Measurements from ENCODE around the gene CTCFL.

The CTCFL gene, protein sequence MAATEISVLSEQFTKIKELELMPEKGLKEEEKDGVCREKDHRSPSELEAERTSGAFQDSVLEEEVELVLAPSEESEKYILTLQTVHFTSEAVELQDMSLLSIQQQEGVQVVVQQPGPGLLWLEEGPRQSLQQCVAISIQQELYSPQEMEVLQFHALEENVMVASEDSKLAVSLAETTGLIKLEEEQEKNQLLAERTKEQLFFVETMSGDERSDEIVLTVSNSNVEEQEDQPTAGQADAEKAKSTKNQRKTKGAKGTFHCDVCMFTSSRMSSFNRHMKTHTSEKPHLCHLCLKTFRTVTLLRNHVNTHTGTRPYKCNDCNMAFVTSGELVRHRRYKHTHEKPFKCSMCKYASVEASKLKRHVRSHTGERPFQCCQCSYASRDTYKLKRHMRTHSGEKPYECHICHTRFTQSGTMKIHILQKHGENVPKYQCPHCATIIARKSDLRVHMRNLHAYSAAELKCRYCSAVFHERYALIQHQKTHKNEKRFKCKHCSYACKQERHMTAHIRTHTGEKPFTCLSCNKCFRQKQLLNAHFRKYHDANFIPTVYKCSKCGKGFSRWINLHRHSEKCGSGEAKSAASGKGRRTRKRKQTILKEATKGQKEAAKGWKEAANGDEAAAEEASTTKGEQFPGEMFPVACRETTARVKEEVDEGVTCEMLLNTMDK

DNA sequence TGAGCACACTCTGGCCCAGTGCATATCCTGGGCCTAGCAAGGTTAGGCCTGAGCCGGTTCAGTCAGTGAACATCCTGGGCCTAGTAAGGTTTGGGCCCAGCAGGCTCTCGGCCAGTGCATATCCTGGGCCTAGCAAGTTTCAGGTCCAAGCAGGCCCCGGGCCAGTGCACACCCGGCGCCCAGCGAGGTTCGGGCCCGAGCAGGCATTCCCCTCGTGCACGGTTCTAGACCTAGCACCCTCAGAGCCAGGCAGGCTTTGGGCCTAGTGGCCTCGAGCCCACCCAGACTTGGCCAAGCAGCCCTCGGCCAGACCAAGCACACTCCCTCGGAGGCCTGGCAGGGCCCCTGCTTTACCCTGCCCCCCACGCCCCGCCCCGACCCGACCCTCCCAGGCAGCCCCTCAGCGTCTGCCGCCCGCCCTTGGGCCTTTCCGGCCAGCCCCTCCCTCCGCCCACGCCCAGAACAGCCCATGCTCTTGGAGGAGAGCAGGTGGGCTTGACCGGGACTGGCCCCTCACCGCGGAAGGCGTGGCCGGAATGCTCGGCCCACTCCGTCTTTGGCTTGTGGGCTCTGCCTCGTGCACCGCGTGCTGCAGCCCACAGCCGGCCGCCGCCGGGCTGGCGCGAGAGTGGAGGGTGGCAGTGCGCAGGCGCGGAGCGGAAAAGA is at the start of gene CTCFL:
CTCFL (minus strand) TSS at position 630 of the 666 bp plus-strand sequence. CDS start 935 bp downstream, outside the sequence.
- DNase-seq: no peak

DNA sequence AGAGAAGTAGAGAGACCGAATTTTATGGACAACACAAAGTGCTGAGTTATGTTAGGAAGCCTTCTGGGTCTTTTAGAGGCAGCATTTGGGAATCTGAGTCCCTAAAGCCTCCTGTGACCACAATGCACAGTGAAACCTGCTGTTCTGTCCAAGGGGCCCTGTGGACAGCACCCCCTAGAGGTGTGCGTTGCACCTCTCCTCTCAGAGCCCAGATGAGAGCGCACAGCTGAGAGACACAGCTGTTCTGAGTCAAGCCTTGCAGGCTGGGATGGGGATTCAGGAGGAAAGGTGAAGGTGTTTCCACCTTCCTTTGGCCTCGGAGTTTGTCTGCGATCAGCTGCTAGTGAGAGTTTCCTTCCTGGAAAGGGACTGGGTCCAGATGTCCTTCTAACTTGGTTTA is 49.0 kb upstream of the CTCFL start:
- DNase-seq: no peak

DNA sequence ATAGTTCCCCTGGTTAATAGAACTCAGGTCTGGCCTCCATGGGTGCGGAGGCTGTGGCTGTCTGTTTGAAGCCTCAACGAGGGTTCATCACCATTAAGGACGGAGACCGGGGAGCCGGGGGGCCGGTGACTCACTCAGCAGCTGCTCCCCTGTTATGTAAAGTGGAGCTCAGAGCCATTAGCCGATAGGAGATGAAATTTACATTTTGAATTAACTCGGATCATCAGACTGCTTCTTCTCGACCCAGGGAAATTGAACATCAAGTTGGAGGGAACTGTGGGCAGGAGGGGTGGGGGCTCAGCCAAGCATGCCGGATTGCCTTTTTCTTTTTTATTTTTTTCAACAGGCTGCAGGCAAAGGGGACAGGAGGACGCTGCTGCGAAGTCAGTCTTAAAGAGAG is 48.3 kb upstream of the CTCFL start:
- DNase-seq: no peak

GRCh38 chr20:57571782-57572416 is 47.0 kb upstream of the CTCFL start:
- DNase-seq: no peak

DNA sequence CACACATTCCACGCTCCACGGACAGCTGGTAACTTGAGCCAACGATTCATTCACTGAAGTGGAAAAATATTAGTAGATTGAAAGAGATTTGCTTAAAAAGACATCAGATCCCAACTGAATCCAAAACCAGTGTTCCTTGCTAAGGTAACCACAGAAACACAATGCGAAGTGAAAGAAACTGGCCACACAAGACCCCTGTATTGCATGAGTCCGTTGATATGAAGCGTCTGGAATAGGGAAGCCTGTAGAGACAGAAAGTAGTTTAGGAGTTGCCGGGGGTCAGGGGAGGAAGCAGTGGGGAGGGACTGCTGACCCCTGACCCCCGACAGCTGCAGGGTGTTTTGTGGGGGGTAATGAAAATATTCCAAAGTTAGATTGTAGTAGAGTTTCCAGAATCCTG is 46.0 kb upstream of the CTCFL start:
- DNase-seq: no peak

DNA sequence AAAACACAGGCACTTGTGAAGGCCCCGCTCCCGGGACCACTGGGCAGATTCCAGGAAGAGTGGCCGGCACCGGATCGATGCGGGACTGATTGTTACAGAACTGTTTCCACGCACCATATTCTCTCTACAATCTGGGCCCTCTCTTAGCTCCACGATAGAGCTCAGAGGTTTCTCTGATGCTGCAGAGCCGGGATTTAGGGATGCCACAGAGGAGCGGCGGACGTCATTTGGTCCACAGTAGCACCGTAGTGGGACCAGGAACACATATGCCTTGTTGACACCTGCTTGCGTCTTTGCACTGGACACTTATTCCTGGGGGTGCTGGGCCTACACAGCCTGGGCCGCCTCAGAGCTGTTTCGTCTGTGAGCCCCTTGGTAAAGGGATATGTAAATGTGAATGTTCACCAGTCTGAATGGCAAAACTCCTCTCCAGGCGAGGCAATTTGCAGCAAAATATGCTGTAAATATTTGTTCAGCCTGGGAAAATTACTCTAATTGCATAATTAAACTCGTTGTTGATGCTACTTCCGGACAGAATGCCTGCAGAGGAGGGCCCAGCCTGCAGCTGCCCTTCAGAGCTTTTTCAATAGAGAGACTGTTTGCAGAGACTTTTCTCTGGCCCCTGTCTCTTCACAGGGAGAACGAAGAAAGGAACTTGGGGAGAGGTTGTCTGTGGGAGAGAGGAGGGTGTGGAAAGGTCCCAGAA is 45.4 kb upstream of the CTCFL start:
- DNase-seq: no peak

GRCh38 chr20:57568960-57569359 is 44.0 kb upstream of the CTCFL start:
- DNase-seq: no peak

- no peak for DNase-seq
Observed at GRCh38 chr20:57568088-57568896, 43.4 kb upstream of the CTCFL start.

- no peak for DNase-seq
Observed at GRCh38 chr20:57567471-57568079, 42.6 kb upstream of the CTCFL start.

GRCh38 chr20:57566803-57567459 is 42.0 kb upstream of the CTCFL start:
- DNase-seq: no peak

GRCh38 chr20:57566399-57566798 is 41.5 kb upstream of the CTCFL start:
- DNase-seq: no peak

DNA sequence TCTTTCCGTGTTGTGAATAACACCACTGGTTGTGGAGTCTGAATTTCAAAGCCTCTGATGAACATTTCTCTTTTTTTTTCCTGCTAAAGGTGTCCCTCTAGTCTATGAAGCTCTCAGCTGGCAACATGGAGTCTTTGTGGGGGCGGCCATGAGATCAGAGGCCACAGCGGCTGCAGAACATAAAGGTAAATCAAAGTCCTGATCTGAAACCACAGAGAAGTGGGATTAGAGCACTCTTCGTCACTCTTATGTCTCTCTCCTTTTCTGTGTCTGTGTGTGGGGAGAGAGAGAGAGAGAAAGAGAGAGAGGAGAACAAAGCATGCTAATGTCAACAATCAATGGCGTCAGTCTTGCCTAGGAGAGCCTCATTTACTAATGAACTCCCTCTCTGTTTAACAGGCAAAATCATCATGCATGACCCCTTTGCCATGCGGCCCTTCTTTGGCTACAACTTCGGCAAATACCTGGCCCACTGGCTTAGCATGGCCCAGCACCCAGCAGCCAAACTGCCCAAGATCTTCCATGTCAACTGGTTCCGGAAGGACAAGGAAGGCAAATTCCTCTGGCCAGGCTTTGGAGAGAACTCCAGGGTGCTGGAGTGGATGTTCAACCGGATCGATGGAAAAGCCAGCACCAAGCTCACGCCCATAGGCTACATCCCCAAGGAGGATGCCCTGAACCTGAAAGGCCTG is 40.2 kb upstream of the CTCFL start:
- DNase-seq: no peak

DNA sequence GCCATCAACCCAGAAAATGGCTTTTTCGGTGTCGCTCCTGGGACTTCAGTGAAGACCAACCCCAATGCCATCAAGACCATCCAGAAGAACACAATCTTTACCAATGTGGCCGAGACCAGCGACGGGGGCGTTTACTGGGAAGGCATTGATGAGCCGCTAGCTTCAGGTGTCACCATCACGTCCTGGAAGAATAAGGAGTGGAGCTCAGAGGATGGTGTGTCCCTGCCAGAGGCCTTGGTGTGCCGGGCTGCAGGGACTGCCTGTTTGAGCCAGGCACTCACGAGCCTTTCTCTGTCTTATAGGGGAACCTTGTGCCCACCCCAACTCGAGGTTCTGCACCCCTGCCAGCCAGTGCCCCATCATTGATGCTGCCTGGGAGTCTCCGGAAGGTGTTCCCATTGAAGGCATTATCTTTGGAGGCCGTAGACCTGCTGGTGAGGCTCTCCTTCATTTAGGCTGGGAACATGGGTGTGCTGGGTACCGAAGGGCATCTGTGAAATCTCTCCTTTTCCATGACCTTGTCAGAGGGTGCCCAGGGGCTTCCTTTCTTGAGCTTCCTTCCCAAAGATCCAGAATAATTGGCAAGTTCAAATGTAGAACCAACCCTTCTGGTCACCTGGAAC is 39.4 kb upstream of the CTCFL start:
- no peak for DNase-seq

DNA sequence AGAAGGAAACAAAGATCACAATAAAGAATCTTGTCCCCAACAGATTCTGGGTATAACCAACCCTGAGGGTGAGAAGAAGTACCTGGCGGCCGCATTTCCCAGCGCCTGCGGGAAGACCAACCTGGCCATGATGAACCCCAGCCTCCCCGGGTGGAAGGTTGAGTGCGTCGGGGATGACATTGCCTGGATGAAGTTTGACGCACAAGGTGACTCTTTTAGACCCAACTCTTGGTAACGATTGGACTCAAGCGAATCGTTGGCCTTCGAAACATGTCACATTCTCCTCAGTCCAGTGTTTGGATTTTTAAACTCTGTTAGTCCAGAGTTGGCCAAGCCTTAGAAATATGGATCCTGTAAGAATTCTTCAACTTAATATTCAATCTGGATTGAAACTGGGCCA is 38.6 kb upstream of the CTCFL start:
- no peak for DNase-seq

- DNase-seq: no peak
Observed at GRCh38 chr20:57562541-57563465, 37.9 kb upstream of the CTCFL start.

- DNase-seq: no peak
Observed at GRCh38 chr20:57561356-57562279, 36.7 kb upstream of the CTCFL start.

All from EL (cell line).